NCI-H748 (cell line): ENCODE results near the gene SBNO1.
A peak's percentile ranks its signal among the peaks of the same experiment; 100 is the strongest.
"Not testable (repeated sequence)": the region's sequence is repeated elsewhere in the genome, so short reads cannot be mapped to it uniquely, and the experiment has no call there.

Source experiments
- DNase-seq: peaks from one replicate; lab custom pipeline; 2025; ENCODE audit not compliant: unreplicated experiment; lab: John Stamatoyannopoulos, UW

SBNO1 gene

GRCh38 chr12:123388951-123389559 is 24.4 kb upstream of the SBNO1 start:
- peak; percentile 40 for DNase-seq

GRCh38 chr12:123388177-123388950 is 23.7 kb upstream of the SBNO1 start:
- DNase-seq, result peak; percentile 72

GRCh38 chr12:123387508-123388176 is 23.0 kb upstream of the SBNO1 start:
- DNase-seq, result no peak

- not testable (repeated sequence) for DNase-seq
Measured at GRCh38 chr12:123385536-123385935, 20.9 kb upstream of the SBNO1 start.

- no peak for DNase-seq
Measured at GRCh38 chr12:123384994-123385376, 20.3 kb upstream of the SBNO1 start.

GRCh38 chr12:123384318-123384993 is 19.8 kb upstream of the SBNO1 start:
- peak; percentile 64 for DNase-seq

- DNase-seq, result no peak
Measured at GRCh38 chr12:123382684-123383083, 18.0 kb upstream of the SBNO1 start.

- DNase-seq, result no peak
Measured at GRCh38 chr12:123379391-123379790, 14.7 kb upstream of the SBNO1 start.

GRCh38 chr12:123372415-123372814 is 7.8 kb upstream of the SBNO1 start:
- DNase-seq, result not testable (repeated sequence)

- DNase-seq, result not testable (repeated sequence)
Measured at GRCh38 chr12:123371667-123372368, 7.2 kb upstream of the SBNO1 start.

GRCh38 chr12:123369229-123369628 is 4.6 kb upstream of the SBNO1 start:
- no peak for DNase-seq

- not testable (repeated sequence) for DNase-seq
Measured at GRCh38 chr12:123368431-123368830, 3.8 kb upstream of the SBNO1 start.

- no peak for DNase-seq
Measured at GRCh38 chr12:123367511-123367910, 2.9 kb upstream of the SBNO1 start.

- DNase-seq, result peak; percentile 99
Measured at GRCh38 chr12:123365025-123365917, 624 bp upstream of the SBNO1 start.

- peak; percentile 48 for DNase-seq
Measured at GRCh38 chr12:123363740-123364531, 711 bp downstream of the SBNO1 start.

GRCh38 chr12:123363390-123363739 is 1.3 kb downstream of the SBNO1 start:
- DNase-seq, result no peak

GRCh38 chr12:123358035-123358434 is 6.6 kb downstream of the SBNO1 start:
- DNase-seq, result no peak

- no peak for DNase-seq
Measured at GRCh38 chr12:123356159-123356670, 8.4 kb downstream of the SBNO1 start.

GRCh38 chr12:123354600-123354999 is 10.0 kb downstream of the SBNO1 start:
- no peak for DNase-seq
